ENCODE data around the gene DDX24.

Gene DDX24

GRCh38 chr14:94116701-94117100, 35.7 kb upstream of the DDX24 start:
- in situ Hi-C loops (cut with MboI; ENCODE audit: low pct_unique_long_range_greater_than_20kb, low sequenced_read_pairs) = no loop called here
- no peak for DNase-seq

GRCh38 chr14:94115631-94116030, 34.6 kb upstream of the DDX24 start:
- DNase-seq = no peak
- in situ Hi-C loops (cut with MboI; ENCODE audit: low pct_unique_long_range_greater_than_20kb, low sequenced_read_pairs) = no loop called here

GRCh38 chr14:94115058-94115591, 34.1 kb upstream of the DDX24 start:
- no peak for DNase-seq
- in situ Hi-C loops (cut with MboI; ENCODE audit: low pct_unique_long_range_greater_than_20kb, low sequenced_read_pairs) = no loop called here

GRCh38 chr14:94114589-94115057, 33.6 kb upstream of the DDX24 start:
- in situ Hi-C loops (cut with MboI; ENCODE audit: low pct_unique_long_range_greater_than_20kb, low sequenced_read_pairs) = no loop called here
- DNase-seq = no peak

GRCh38 chr14:94113908-94114588, 33.0 kb upstream of the DDX24 start:
- no peak for DNase-seq
- in situ Hi-C loops (cut with MboI; ENCODE audit: low pct_unique_long_range_greater_than_20kb, low sequenced_read_pairs) = no loop called here

GRCh38 chr14:94113490-94113889, 32.5 kb upstream of the DDX24 start:
- DNase-seq = no peak
- in situ Hi-C loops (cut with MboI; ENCODE audit: low pct_unique_long_range_greater_than_20kb, low sequenced_read_pairs) = no loop called here

GRCh38 chr14:94113073-94113472, 32.1 kb upstream of the DDX24 start:
- in situ Hi-C loops (cut with MboI; ENCODE audit: low pct_unique_long_range_greater_than_20kb, low sequenced_read_pairs) = no loop called here
- no peak for DNase-seq

- DNase-seq = no peak
- in situ Hi-C loops (cut with MboI; ENCODE audit: low pct_unique_long_range_greater_than_20kb, low sequenced_read_pairs) = no loop called here
Observed at GRCh38 chr14:94112513-94113063, 31.6 kb upstream of the DDX24 start.

- DNase-seq = no peak
- in situ Hi-C loops (cut with MboI; ENCODE audit: low pct_unique_long_range_greater_than_20kb, low sequenced_read_pairs) = no loop called here
Observed at GRCh38 chr14:94111276-94112095, 30.5 kb upstream of the DDX24 start.

GRCh38 chr14:94110552-94111181, 29.7 kb upstream of the DDX24 start, which contains the start of gene IFI27:
Gene IFI27 (plus strand): TSS chr14:94110736.
- DNase-seq = no peak
- in situ Hi-C loops (cut with MboI; ENCODE audit: low pct_unique_long_range_greater_than_20kb, low sequenced_read_pairs) = no loop called here

- no peak for DNase-seq
- in situ Hi-C loops (cut with MboI; ENCODE audit: low pct_unique_long_range_greater_than_20kb, low sequenced_read_pairs) = no loop called here
Observed at GRCh38 chr14:94109915-94110250, 28.9 kb upstream of the DDX24 start.

GRCh38 chr14:94104731-94105130, 23.7 kb upstream of the DDX24 start:
- in situ Hi-C loops (cut with MboI; ENCODE audit: low pct_unique_long_range_greater_than_20kb, low sequenced_read_pairs) = no loop called here
- no peak for DNase-seq

- in situ Hi-C loops (cut with MboI; ENCODE audit: low pct_unique_long_range_greater_than_20kb, low sequenced_read_pairs) = no loop called here
Observed at GRCh38 chr14:94103554-94104150, 22.6 kb upstream of the DDX24 start.

GRCh38 chr14:94102768-94103482, 21.9 kb upstream of the DDX24 start:
- in situ Hi-C loops (cut with MboI; ENCODE audit: low pct_unique_long_range_greater_than_20kb, low sequenced_read_pairs) = no loop called here
- DNase-seq = no peak

More at GRCh38 chr14:94103554-94104150, 22.6 kb upstream of the DDX24 start:
- no peak for DNase-seq

GRCh38 chr14:94101748-94102147, 20.7 kb upstream of the DDX24 start:
- in situ Hi-C loops (cut with MboI; ENCODE audit: low pct_unique_long_range_greater_than_20kb, low sequenced_read_pairs) = no loop called here

GRCh38 chr14:94100847-94101246, 19.8 kb upstream of the DDX24 start:
- no peak for DNase-seq
- in situ Hi-C loops (cut with MboI; ENCODE audit: low pct_unique_long_range_greater_than_20kb, low sequenced_read_pairs) = no loop called here

More at GRCh38 chr14:94101748-94102147, 20.7 kb upstream of the DDX24 start:
- no peak for DNase-seq

- in situ Hi-C loops (cut with MboI; ENCODE audit: low pct_unique_long_range_greater_than_20kb, low sequenced_read_pairs) = no loop called here
- no peak for DNase-seq
Observed at GRCh38 chr14:94099006-94099405, 18.0 kb upstream of the DDX24 start.

GRCh38 chr14:94098326-94098992, 17.5 kb upstream of the DDX24 start:
- in situ Hi-C loops (cut with MboI; ENCODE audit: low pct_unique_long_range_greater_than_20kb, low sequenced_read_pairs) = no loop called here
- no peak for DNase-seq

Data from KBM-7 (cell line).